HG03354 (cell line): ENCODE measurements around the gene TMEM38B.

ENCODE experiments used
- ATAC-seq: cut with Tn5 transposase; IDR thresholded peaks from one replicate; pipeline ENCODE4 v1.9.1; 2021; ENCODE audit warnings: mild to moderate bottlenecking; ENCODE audit not compliant: unreplicated experiment, poor library complexity, severe bottlenecking

Gene TMEM38B

GRCh38 chr9:105818903-105819302, 124.6 kb downstream of the TMEM38B start:
- ATAC-seq = no peak

DNA sequence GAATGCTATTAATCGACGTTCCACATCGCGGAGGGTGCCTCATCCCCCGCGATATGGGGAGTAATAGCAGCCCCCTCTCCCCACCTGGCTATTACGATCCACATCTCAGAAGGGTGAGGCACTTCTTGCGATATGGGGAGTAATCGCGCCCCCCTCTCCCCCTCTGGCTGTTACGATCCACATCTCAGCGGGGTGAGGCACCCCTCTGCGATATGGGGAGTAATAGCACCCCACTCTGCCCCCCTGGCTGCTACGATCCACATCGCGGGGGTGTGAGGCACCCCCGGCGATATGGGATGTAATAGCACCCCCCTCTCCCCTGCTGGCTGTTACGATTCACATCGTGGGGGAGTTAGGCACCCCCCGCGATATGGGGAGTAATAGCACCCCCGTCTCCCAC, 128.5 kb downstream of the TMEM38B start:
- no peak for ATAC-seq
